WTC11 (cell line): Measurements from ENCODE around the gene ARHGAP25.

Source experiments
- NR3C1 ChIP-seq: sonication (generic); formaldehyde crosslinking; conservative IDR thresholded peaks from 2 replicates; pipeline ENCODE4 v1.8.1; 2023; ENCODE audit warnings: low read depth, mild to moderate bottlenecking, missing genetic modification reagents
- SP1 ChIP-seq: sonication (generic); formaldehyde crosslinking; conservative IDR thresholded peaks from 2 replicates; pipeline ENCODE4 v1.8.1; 2022; ENCODE audit warnings: missing genetic modification reagents
- ZNF671 ChIP-seq: fragments of 250-450 bp; sonication (Bioruptor Pico); IDR thresholded peaks from 2 replicates; pipeline ENCODE4 v1.8.0; 2021; ENCODE audit warnings: mild to moderate bottlenecking
- TF ChIP-seq, protein P1 (sequence below): fragments of 200-600 bp; IDR thresholded peaks from 2 replicates; pipeline ENCODE4 v1.8.0; 2022; ENCODE audit warnings: antibody characterized with exemption
- TF ChIP-seq, protein P2 (sequence below): sonication (generic); formaldehyde crosslinking; IDR thresholded peaks from 2 replicates; pipeline ENCODE4 v1.8.0; 2023; ENCODE audit warnings: missing genetic modification reagents
- TF ChIP-seq, protein P3 (sequence below): sonication (generic); formaldehyde crosslinking; IDR thresholded peaks from 2 replicates; pipeline ENCODE4 v1.8.1; 2022; ENCODE audit warnings: low read depth, mild to moderate bottlenecking, moderate library complexity, missing genetic modification reagents, borderline replicate concordance
- TF ChIP-seq, protein P4 (sequence below): sonication (generic); formaldehyde crosslinking; IDR thresholded peaks from 2 replicates; pipeline ENCODE4 v1.8.1; 2023; ENCODE audit warnings: mild to moderate bottlenecking, missing genetic modification reagents, borderline replicate concordance
- TF ChIP-seq, protein P5 (sequence below): sonication (generic); formaldehyde crosslinking; IDR thresholded peaks from 2 replicates; pipeline ENCODE4 v1.8.0; 2022; ENCODE audit warnings: mild to moderate bottlenecking, missing genetic modification reagents

DNA sequence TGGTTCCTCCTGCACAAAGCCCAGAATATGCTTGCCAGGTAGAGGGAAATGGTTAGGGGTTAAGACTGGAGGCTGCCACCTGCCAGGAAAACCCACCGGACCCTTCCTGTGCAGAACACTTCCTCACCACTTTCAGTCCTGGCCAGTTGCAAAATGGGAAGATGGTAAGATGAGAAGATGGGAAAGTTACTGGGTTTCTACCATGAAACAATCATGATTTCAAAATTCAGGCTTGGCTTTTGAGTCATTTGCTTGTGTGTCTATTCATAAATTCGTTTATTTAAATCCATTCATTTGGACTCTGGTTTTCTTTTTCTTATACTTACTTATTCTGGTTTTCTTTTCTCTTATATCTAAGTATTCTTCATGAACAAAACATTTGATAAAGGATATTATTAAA is 129.4 kb downstream of the ARHGAP25 start:
- TF ChIP-seq, protein P1, sequence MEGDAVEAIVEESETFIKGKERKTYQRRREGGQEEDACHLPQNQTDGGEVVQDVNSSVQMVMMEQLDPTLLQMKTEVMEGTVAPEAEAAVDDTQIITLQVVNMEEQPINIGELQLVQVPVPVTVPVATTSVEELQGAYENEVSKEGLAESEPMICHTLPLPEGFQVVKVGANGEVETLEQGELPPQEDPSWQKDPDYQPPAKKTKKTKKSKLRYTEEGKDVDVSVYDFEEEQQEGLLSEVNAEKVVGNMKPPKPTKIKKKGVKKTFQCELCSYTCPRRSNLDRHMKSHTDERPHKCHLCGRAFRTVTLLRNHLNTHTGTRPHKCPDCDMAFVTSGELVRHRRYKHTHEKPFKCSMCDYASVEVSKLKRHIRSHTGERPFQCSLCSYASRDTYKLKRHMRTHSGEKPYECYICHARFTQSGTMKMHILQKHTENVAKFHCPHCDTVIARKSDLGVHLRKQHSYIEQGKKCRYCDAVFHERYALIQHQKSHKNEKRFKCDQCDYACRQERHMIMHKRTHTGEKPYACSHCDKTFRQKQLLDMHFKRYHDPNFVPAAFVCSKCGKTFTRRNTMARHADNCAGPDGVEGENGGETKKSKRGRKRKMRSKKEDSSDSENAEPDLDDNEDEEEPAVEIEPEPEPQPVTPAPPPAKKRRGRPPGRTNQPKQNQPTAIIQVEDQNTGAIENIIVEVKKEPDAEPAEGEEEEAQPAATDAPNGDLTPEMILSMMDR, result no peak
- TF ChIP-seq, protein P2, sequence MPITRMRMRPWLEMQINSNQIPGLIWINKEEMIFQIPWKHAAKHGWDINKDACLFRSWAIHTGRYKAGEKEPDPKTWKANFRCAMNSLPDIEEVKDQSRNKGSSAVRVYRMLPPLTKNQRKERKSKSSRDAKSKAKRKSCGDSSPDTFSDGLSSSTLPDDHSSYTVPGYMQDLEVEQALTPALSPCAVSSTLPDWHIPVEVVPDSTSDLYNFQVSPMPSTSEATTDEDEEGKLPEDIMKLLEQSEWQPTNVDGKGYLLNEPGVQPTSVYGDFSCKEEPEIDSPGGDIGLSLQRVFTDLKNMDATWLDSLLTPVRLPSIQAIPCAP (CRISPR knock-in tag), result no peak
- TF ChIP-seq SP1 (CRISPR knock-in tag) (no peak), ZNF671 (CRISPR knock-in tag) (no peak), NR3C1 (CRISPR knock-in tag) (no peak)
- TF ChIP-seq, protein P3, sequence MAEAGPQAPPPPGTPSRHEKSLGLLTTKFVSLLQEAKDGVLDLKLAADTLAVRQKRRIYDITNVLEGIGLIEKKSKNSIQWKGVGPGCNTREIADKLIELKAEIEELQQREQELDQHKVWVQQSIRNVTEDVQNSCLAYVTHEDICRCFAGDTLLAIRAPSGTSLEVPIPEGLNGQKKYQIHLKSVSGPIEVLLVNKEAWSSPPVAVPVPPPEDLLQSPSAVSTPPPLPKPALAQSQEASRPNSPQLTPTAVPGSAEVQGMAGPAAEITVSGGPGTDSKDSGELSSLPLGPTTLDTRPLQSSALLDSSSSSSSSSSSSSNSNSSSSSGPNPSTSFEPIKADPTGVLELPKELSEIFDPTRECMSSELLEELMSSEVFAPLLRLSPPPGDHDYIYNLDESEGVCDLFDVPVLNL (CRISPR knock-in tag), result no peak
- TF ChIP-seq, protein P4, sequence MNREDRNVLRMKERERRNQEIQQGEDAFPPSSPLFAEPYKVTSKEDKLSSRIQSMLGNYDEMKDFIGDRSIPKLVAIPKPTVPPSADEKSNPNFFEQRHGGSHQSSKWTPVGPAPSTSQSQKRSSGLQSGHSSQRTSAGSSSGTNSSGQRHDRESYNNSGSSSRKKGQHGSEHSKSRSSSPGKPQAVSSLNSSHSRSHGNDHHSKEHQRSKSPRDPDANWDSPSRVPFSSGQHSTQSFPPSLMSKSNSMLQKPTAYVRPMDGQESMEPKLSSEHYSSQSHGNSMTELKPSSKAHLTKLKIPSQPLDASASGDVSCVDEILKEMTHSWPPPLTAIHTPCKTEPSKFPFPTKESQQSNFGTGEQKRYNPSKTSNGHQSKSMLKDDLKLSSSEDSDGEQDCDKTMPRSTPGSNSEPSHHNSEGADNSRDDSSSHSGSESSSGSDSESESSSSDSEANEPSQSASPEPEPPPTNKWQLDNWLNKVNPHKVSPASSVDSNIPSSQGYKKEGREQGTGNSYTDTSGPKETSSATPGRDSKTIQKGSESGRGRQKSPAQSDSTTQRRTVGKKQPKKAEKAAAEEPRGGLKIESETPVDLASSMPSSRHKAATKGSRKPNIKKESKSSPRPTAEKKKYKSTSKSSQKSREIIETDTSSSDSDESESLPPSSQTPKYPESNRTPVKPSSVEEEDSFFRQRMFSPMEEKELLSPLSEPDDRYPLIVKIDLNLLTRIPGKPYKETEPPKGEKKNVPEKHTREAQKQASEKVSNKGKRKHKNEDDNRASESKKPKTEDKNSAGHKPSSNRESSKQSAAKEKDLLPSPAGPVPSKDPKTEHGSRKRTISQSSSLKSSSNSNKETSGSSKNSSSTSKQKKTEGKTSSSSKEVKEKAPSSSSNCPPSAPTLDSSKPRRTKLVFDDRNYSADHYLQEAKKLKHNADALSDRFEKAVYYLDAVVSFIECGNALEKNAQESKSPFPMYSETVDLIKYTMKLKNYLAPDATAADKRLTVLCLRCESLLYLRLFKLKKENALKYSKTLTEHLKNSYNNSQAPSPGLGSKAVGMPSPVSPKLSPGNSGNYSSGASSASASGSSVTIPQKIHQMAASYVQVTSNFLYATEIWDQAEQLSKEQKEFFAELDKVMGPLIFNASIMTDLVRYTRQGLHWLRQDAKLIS (CRISPR knock-in tag), result no peak
- TF ChIP-seq, protein P5, sequence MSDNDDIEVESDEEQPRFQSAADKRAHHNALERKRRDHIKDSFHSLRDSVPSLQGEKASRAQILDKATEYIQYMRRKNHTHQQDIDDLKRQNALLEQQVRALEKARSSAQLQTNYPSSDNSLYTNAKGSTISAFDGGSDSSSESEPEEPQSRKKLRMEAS (CRISPR knock-in tag), result no peak
